Stimulated activated CD8-positive, alpha-beta memory T cell treated with anti-CD3 and anti-CD28 coated beads, Interleukin-12 subunit alpha, Interleukin-12 subunit beta, amount 100 ng/mL, for 1 hour (primary cell): ENCODE measurements around the gene CLIC6.
A peak's percentile ranks its signal among the peaks of the same experiment; 100 is the strongest.
"Not testable (repeated sequence)": the region's sequence is repeated elsewhere in the genome, so short reads cannot be mapped to it uniquely, and the experiment has no call there.

ENCODE experiments used
- DNase-seq: peaks from one replicate; pipeline ENCODE4 v3.0.0-alpha.2; 2020; ENCODE audit warnings: low read depth

The CLIC6 gene

GRCh38 chr21:34693192-34693810, 24.5 kb downstream of the CLIC6 start:
- DNase-seq = peak; percentile 24

DNA sequence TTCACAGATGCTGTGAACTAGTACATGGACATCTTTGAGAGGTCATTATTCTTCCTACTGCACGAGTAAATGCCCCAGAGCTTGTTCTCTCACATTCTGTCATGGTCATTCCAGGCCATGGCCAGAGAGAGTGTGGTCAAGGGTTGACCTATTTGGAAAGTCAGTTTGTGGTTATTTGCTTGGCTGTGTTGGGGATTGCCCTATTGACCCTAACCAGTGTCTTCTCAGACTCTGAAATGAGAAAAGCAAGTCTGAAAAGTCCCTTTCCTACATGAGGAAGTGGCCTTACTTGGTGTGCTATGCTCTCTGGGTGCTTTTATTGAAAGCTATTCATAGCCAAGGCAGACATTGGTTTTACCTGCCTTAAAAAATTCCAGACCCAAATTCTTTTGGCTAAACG, 26.6 kb downstream of the CLIC6 start:
- DNase-seq = no peak

- no peak for DNase-seq
These were observed 27.3 kb downstream of the CLIC6 start for GRCh38 chr21:34696121-34696520.

- no peak for DNase-seq
These were observed 29.0 kb downstream of the CLIC6 start for GRCh38 chr21:34697826-34698225.

GRCh38 chr21:34698270-34699015, 29.6 kb downstream of the CLIC6 start:
- no peak for DNase-seq

DNA sequence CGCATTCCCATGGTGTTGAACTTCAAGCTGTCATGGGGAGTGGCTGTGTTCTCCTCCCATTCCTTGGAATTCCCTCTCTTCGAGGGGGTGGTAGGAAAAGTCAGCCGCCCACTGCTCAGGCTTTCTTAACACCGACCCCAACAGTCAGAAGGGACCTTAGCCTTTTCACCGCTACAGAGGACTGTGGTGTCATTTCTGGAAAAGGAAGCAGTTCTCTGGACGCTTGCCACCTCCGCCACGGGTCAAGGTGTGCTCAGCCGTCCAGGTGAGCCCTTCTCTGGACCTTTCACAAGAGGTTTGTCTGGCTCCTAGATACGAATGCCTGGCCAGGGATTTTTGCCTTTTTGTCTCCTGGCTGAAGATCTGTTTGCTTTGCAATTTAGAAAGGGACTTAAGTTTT, 31.8 kb downstream of the CLIC6 start:
- no peak for DNase-seq

GRCh38 chr21:34701726-34702125, 32.9 kb downstream of the CLIC6 start:
- no peak for DNase-seq

GRCh38 chr21:34702341-34703170, 33.8 kb downstream of the CLIC6 start:
- DNase-seq = no peak

GRCh38 chr21:34703571-34703970, 34.8 kb downstream of the CLIC6 start:
- DNase-seq = no peak

DNA sequence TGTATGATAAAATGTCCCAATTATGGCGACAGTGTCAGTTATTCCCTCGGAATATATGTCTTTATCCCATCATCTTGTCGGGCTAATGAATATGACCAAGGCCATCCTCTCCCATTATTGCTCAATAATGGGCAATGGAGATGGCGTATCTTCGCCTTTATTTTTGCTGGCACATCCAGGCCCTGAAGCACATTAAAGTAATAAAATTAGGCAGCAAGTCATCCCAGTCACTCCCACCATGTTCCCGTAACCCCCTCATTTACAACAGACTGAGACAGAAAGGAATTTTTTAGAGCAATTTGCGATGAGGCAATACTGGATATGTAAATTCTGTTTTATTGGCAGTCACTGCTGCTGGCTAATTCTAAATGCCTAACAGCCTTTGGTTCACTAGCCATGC, 35.3 kb downstream of the CLIC6 start:
- no peak for DNase-seq

GRCh38 chr21:34705011-34705410, 36.2 kb downstream of the CLIC6 start:
- DNase-seq = no peak

DNA sequence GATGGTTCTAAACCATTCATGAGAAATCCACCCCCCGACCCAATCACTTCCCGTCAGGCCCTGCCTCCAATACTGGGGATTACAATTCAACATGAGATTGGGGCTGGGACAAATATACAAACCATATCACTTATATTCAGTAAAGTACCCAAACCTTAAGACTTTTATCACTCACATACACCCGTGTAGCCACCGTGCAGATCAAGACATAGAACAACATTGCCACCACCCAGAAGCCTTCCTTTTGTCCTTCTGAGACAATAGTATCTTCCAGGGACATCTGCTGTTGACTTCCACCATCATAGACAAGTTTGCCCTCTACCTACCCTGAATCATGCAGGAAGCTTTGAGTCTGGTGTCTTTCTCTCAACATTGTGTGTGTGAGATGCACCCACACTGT, 37.5 kb downstream of the CLIC6 start:
- no peak for DNase-seq

- no peak for DNase-seq
These were observed 39.1 kb downstream of the CLIC6 start for GRCh38 chr21:34707876-34708325.

- DNase-seq = no peak
These were observed 44.8 kb downstream of the CLIC6 start for GRCh38 chr21:34713621-34714020.

GRCh38 chr21:34715518-34715917, 46.7 kb downstream of the CLIC6 start:
- DNase-seq = no peak

DNA sequence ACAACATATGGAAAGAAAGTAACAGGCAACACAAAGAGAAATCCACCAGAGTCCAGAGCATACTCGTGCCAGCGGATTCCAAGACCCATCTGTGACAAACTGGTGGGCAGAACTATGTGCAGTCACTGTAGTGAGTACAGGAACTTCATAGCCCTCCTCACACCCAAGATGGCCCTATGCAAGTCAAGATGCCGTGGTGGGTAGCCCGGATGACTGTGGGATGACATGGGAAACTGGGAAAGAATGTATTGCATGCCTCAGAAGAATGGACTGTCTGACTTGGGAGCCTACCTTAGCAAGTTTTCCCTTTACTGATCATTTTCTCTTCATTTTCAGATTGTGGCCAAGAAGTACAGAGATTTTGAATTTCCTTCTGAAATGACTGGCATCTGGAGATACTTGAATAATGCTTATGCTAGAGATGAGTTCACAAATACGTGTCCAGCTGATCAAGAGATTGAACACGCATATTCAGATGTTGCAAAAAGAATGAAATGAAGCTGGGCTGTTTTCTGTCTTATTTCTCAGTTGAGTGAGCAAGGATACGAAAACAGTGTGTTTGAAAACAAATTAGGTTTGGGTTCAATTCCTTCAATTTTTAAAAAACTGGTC, 47.3 kb downstream of the CLIC6 start:
- no peak for DNase-seq

- not testable (repeated sequence) for DNase-seq
These were observed 49.7 kb downstream of the CLIC6 start for GRCh38 chr21:34718529-34718928.

GRCh38 chr21:34722684-34723300, 54.0 kb downstream of the CLIC6 start:
- DNase-seq = peak; percentile 11

DNA sequence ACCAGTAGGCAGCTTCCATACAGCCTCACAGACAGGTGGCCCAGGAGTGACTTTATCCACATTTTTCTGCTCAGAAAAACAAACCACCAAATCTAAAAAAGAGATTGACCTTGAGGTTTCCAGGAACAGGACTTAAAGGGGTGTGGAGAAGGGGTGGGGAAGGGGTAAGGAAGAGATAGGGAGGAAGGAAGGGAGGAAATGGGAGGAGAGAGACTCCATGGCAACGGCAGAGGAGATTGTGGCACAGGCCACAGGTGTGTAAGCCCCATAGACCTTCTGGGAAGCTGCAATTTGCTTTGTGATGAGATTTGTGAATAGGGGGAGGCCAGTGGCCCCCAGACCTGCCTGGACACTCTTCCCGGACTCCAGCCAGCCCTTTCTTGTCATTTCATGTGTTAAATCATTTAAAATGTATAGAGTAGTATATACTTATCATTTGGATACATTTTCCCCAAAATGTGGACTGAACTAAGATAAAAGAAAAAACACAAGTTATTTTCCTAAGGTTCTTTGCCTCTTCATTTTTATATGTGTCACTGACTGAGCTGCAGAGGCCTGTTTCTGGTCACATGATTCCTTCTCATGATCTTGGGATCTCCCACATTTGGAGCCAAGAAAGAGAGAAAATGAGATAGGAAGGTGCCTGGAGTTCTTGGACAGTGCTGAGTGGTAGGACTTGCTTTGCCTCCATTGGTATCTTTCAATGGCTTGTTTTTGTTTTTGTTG, 55.5 kb downstream of the CLIC6 start:
- no peak for DNase-seq

GRCh38 chr21:34724857-34725195, 56.0 kb downstream of the CLIC6 start:
- DNase-seq = no peak

- no peak for DNase-seq
These were observed 58.0 kb downstream of the CLIC6 start for GRCh38 chr21:34726627-34727337.
